Body of pancreas (tissue), 4 donors: Measurements from ENCODE around the gene MINPP1. TPM values are rescaled to one million over a fixed set of nuclear protein-coding genes. Genes with fewer than 3 reads are reported as not detected.

Experiments
- ATAC-seq: fragments of 150-250 bp; one replicate; pipeline ENCODE4 v1.9.1; 2016
- DNase-seq, 4 donors: peaks; one replicate each; pipeline ENCODE4 v3.0.0-alpha.2; 2019
- H3K27ac ChIP-seq, 4 donors: fragments of 200-600 bp; sonication (generic); 1 replicate in 3 of 4; 2 replicates in 1 of 4; pipeline versions ENCODE4 v1.5.1 to v1.6.1; 2016 to 2019; ENCODE audit warnings: mild to moderate bottlenecking in 1 of 4, mixed read lengths in 1 of 4, moderate library complexity in 1 of 4
- H3K27me3 ChIP-seq, 2 donors: fragments of 200-600 bp; sonication (generic); one replicate each; pipeline ENCODE4 v1.6.0; 2016; ENCODE audit warnings: mild to moderate bottlenecking in 1 of 2
- H3K36me3 ChIP-seq, 2 donors: fragments of 200-600 bp; sonication (generic); replicated peaks in 1 of 2; 2 replicates each; pipeline ENCODE4 v1.5.1; 2016; ENCODE audit warnings: low read depth in 2 of 2; ENCODE audit not compliant: insufficient read depth in 1 of 2
- H3K4me1 ChIP-seq: fragments of 200-600 bp; sonication (generic); one replicate; pipeline ENCODE4 v1.6.0; 2016
- H3K4me3 ChIP-seq, 2 donors: fragments of 200-600 bp; sonication (generic); 1 replicate in 1 of 2; 2 replicates in 1 of 2; pipeline ENCODE4 v1.5.1; 2016 to 2019
- H3K9me3 ChIP-seq, 3 donors: fragments of 200-600 bp; sonication (generic); 1 replicate in 2 of 3; 2 replicates in 1 of 3; pipeline ENCODE4 v1.5.1; 2016
- CTCF ChIP-seq, 7 experiments: fragments of 450-650 bp in 4 of 7; fragments of 200-600 bp in 3 of 7; sonication (generic) in 3 of 7; IDR thresholded peaks; one replicate each; pipeline ENCODE4 v1.5.1; 2016 to 2019; ENCODE audit warnings: antibody characterized with exemption in 7 of 7
- POLR2A ChIP-seq, 3 donors: fragments of 450-650 bp; IDR thresholded peaks; one replicate each; pipeline ENCODE4 v1.6.1; 2016; ENCODE audit warnings: antibody characterized with exemption in 3 of 3, mild to moderate bottlenecking in 2 of 3
- WGBS, 2 donors: methylation state at CpG; one replicate each; pipeline ENCODE4 v1.1.5; 2017; 5-methylcytosine and 5-hydroxymethylcytosine counted together
- intact Hi-C: fragments of 100-400 bp; cut with DNase I; formaldehyde crosslinking; loops from one replicate; pipeline ENCODE4 v1.15.1; 2023
- total RNA-seq, 2 donors: library from RNA; depleted of rRNA; stranded (reverse); fragments of >200 nt; gene quantifications; one replicate each; pipeline ENCODE4 v1.1.0, GENCODE V29; 2016

MINPP1 gene
- total RNA-seq, 2 donors from 2014 or later = 8.9 to 18.9 TPM

- no peak overlapping the region for H3K4me3 ChIP-seq
- no peaks in the 10 kb centered on the region for H3K36me3 ChIP-seq
- TF ChIP-seq POLR2A (IDR thresholded peaks at IDR 0.05) (no peak), CTCF (IDR thresholded peaks at IDR 0.05) (no peak)
- ATAC-seq (no peak), DNase-seq (no peak)
- H3K27me3 ChIP-seq = no peaks in the 10 kb centered on the region
- intact Hi-C loops = no loop called here
- 76 to 84% methylated on average over 2 of the region's 2 CpGs for WGBS, 2 donors
- peaks cover 12% of the 10 kb centered on the region for H3K4me1 ChIP-seq
- H3K27ac ChIP-seq = no peak overlapping the region
- H3K9me3 ChIP-seq = no peaks in the 10 kb centered on the region
Measured at GRCh38 chr10:87550741-87551140, 46.0 kb downstream of the MINPP1 start.

- Histone ChIP-seq H3K9me3 (no peaks in the 10 kb centered on the region), H3K27ac (no peak overlapping the region), H3K4me1 (peaks cover 12% of the 10 kb centered on the region), H3K4me3 (no peak overlapping the region), H3K36me3 (no peaks in the 10 kb centered on the region), H3K27me3 (no peaks in the 10 kb centered on the region)
- TF ChIP-seq POLR2A (IDR thresholded peaks at IDR 0.05) (no peak), CTCF (IDR thresholded peaks at IDR 0.05) (no peak)
- ATAC-seq = no peak
- no peak for DNase-seq
- intact Hi-C loops = no loop called here
Measured at GRCh38 chr10:87551326-87551725, 46.6 kb downstream of the MINPP1 start.

- H3K27me3 ChIP-seq = no peaks in the 10 kb centered on the region
- intact Hi-C loops = no loop called here
- TF ChIP-seq POLR2A (IDR thresholded peaks at IDR 0.05) = no peak
- no peak for TF ChIP-seq CTCF (IDR thresholded peaks at IDR 0.05)
- ATAC-seq = no peak
- 81 to 86% methylated on average over 2 of the region's 2 CpGs for WGBS, 2 donors
- DNase-seq = no peak
- no peaks in the 10 kb centered on the region for H3K36me3 ChIP-seq
- H3K4me1 ChIP-seq = peaks cover 12% of the 10 kb centered on the region
- no peak overlapping the region for H3K4me3 ChIP-seq
- no peak overlapping the region for H3K27ac ChIP-seq
- no peaks in the 10 kb centered on the region for H3K9me3 ChIP-seq
Measured at GRCh38 chr10:87552248-87552929, 47.7 kb downstream of the MINPP1 start.

GRCh38 chr10:87557409-87557808 lies 52.7 kb downstream of the MINPP1 start:
- H3K27me3 ChIP-seq = no peaks in the 10 kb centered on the region
- no peaks in the 10 kb centered on the region for H3K36me3 ChIP-seq
- TF ChIP-seq CTCF (IDR thresholded peaks at IDR 0.05) = no peak
- no peak for TF ChIP-seq POLR2A (IDR thresholded peaks at IDR 0.05)
- no peaks in the 10 kb centered on the region for H3K9me3 ChIP-seq
- no peak overlapping the region for H3K27ac ChIP-seq
- DNase-seq (no peak), ATAC-seq (no peak)
- no peak overlapping the region for H3K4me3 ChIP-seq
- intact Hi-C loops = no loop called here
- H3K4me1 ChIP-seq = no peaks in the 10 kb centered on the region
- 93% methylated on average over 3 of the region's 3 CpGs for whole genome bisulfite sequencing, 2 donors

- WGBS, 2 donors = 92 to 100% methylated on average over 1 of the region's 1 CpG
- DNase-seq (no peak), ATAC-seq (no peak)
- no peak overlapping the region for H3K4me3 ChIP-seq
- intact Hi-C loops = no loop called here
- no peak overlapping the region for H3K27ac ChIP-seq
- no peaks in the 10 kb centered on the region for H3K4me1 ChIP-seq
- H3K36me3 ChIP-seq = no peaks in the 10 kb centered on the region
- no peaks in the 10 kb centered on the region for H3K9me3 ChIP-seq
- no peaks in the 10 kb centered on the region for H3K27me3 ChIP-seq
- TF ChIP-seq POLR2A (IDR thresholded peaks at IDR 0.05) (no peak), CTCF (IDR thresholded peaks at IDR 0.05) (no peak)
Measured at GRCh38 chr10:87558333-87558732, 53.6 kb downstream of the MINPP1 start.
